ENCODE data around the gene LDLRAD4.

GRCh38 chr18:13235421-13235831, 16.9 kb downstream of the LDLRAD4 start:
- TF ChIP-seq CTCF (conservative IDR thresholded peaks at IDR 0.05; ENCODE audit: low read depth, low read length) = no peak
- no peak for TF ChIP-seq EZH2 (IDR thresholded peaks at IDR 0.05; ENCODE audit: borderline replicate concordance, low read depth, low read length, poor library complexity, severe bottlenecking)

Measured in A673 (cell line).